A673 (cell line): ENCODE measurements around the gene ELMO3. TPM values are rescaled to one million over a fixed set of nuclear protein-coding genes. Genes with fewer than 3 reads are reported as not detected.

Experiments
- BruUV-seq: library from RNA; stranded (reverse); fragments of 400-500 nt; replicated peaks from 2 replicates; lab custom pipeline; 2021; lab: Mats Ljungman, UMichigan
- CTCF ChIA-PET: fragments of 300-600 bp; sonication (Branson Sonifier 250); formaldehyde crosslinking; loops from one replicate; lab custom pipeline; 2022; ENCODE audit warnings: antibody characterized with exemption; lab: Charles Lee
- POLR2A ChIA-PET: fragments of 300-600 bp; sonication (Branson Sonifier 250); formaldehyde crosslinking; loops from one replicate; lab custom pipeline; 2022; ENCODE audit warnings: antibody characterized with exemption; ENCODE audit not compliant: low non-redundant PET; lab: Charles Lee
- DNase-seq: peaks from one replicate; pipeline ENCODE4 v3.0.0-alpha.2; 2015; ENCODE audit warnings: low spot score
- H3K27ac ChIP-seq: fragments of 200-600 bp; sonication (generic); 2 replicates; pipeline ENCODE4 v1.5.1; 2016; ENCODE audit warnings: mixed run types, low read depth, mild to moderate bottlenecking, mixed read lengths, antibody characterized with exemption, low read length; ENCODE audit not compliant: poor library complexity, severe bottlenecking
- H3K27me3 ChIP-seq: fragments of 200-600 bp; sonication (generic); replicated peaks from 2 replicates; pipeline ENCODE4 v1.6.1; 2017; ENCODE audit warnings: mixed run types, low read depth, mild to moderate bottlenecking, mixed read lengths, antibody characterized with exemption, low read length; ENCODE audit not compliant: insufficient read depth, poor library complexity
- H3K36me3 ChIP-seq: fragments of 200-600 bp; sonication (generic); 2 replicates; pipeline ENCODE4 v1.6.1; 2016; ENCODE audit warnings: mixed run types, mild to moderate bottlenecking, mixed read lengths, antibody characterized with exemption, low read length; ENCODE audit not compliant: insufficient read depth, poor library complexity, severe bottlenecking
- H3K4me1 ChIP-seq: fragments of 200-600 bp; sonication (generic); 2 replicates; pipeline ENCODE4 v1.6.1; 2017; ENCODE audit warnings: mixed run types, mild to moderate bottlenecking, mixed read lengths, antibody characterized with exemption, low read length; ENCODE audit not compliant: insufficient read depth, poor library complexity, severe bottlenecking
- H3K4me3 ChIP-seq: fragments of 200-600 bp; sonication (generic); 2 replicates; pipeline ENCODE4 v1.5.1; 2016; ENCODE audit warnings: low read depth, mixed run types, mild to moderate bottlenecking, mixed read lengths, low read length; ENCODE audit not compliant: poor library complexity, severe bottlenecking
- H3K9me3 ChIP-seq: fragments of 200-600 bp; sonication (generic); 2 replicates; pipeline ENCODE4 v1.6.1; 2016; ENCODE audit warnings: mixed run types, low read depth, mild to moderate bottlenecking, mixed read lengths, antibody characterized with exemption, low read length; ENCODE audit not compliant: poor library complexity, severe bottlenecking
- EZH2 ChIP-seq: fragments of 200-600 bp; sonication (generic); IDR thresholded peaks from 2 replicates; pipeline ENCODE4 v1.6.1; 2017; ENCODE audit warnings: borderline replicate concordance, low read depth, mild to moderate bottlenecking, mixed read lengths, antibody characterized with exemption, low read length; ENCODE audit not compliant: poor library complexity, severe bottlenecking
- intact Hi-C: fragments of 100-400 bp; cut with micrococcal nuclease; formaldehyde crosslinking; loops from one replicate; pipeline ENCODE4 v1.10.0; 2022; ENCODE audit not compliant: unreplicated experiment
- total RNA-seq: library from RNA; stranded (reverse); gene quantifications from 2 replicates; pipeline ENCODE4 v1.2.3, GENCODE V29; 2021
- TF ChIP-seq, protein P1 (sequence below): fragments of 300-800, 200-600 bp; sonication (generic); conservative IDR thresholded peaks from 2 replicates; pipeline ENCODE4 v1.5.1; 2017; ENCODE audit warnings: low read depth, mild to moderate bottlenecking, antibody characterized with exemption, low read length, moderate library complexity, mixed read lengths

The ELMO3 gene
- total RNA-seq, 1 experiment from 2014 or later = 4.7 TPM

DNA sequence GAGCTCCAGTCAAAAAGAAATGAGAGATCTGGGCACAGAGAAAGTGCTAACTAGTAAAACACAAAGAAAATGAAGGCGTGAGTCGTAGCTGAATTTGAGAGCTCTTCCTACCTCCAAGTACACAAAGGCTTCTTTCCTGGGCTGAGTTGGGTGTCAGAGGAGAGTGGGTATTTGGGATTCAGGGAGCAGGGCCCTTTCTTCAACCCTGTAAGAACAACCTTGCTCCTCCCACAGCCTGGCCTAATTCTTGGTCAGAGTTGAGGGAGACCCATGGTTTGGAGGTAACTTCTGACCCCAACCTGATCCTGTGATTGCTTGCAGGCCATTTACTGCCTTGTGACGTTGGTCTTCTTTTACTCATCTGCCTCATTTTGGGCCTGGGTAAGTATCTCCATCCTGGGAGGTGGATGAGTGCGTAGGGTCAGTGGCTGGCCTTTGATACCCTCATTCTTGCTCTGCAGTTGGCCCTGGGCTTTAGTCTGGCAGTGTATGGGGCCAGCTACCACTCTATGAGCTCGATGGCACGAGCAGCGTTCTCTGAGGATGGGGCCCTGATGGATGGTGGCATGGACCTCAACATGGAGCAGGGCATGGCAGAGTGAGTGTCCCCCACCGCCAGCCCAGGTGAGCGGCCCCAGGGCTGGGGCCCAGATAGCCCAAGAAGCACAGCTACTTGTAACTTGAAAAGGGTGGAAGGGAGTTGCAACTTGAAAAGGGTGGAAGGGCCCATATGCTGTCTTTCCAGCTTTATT lies 29.3 kb downstream of the ELMO3 start:
- Histone ChIP-seq H3K27me3 (no peaks in the 10 kb centered on the region), H3K27ac (no peak overlapping the region), H3K9me3 (no peaks in the 10 kb centered on the region), H3K36me3 (peaks cover 47% of the 10 kb centered on the region), H3K4me1 (peaks cover 17% of the 10 kb centered on the region), H3K4me3 (peak overlapping the region; percentile 89)
- ChIA-PET CTCF (no interaction called here), POLR2A (no interaction called here)
- intact Hi-C loops = no loop called here
- no TSS peak for BruUV-seq
- DNase-seq = no peak
- TF ChIP-seq EZH2 = no peak
- TF ChIP-seq, protein P1, sequence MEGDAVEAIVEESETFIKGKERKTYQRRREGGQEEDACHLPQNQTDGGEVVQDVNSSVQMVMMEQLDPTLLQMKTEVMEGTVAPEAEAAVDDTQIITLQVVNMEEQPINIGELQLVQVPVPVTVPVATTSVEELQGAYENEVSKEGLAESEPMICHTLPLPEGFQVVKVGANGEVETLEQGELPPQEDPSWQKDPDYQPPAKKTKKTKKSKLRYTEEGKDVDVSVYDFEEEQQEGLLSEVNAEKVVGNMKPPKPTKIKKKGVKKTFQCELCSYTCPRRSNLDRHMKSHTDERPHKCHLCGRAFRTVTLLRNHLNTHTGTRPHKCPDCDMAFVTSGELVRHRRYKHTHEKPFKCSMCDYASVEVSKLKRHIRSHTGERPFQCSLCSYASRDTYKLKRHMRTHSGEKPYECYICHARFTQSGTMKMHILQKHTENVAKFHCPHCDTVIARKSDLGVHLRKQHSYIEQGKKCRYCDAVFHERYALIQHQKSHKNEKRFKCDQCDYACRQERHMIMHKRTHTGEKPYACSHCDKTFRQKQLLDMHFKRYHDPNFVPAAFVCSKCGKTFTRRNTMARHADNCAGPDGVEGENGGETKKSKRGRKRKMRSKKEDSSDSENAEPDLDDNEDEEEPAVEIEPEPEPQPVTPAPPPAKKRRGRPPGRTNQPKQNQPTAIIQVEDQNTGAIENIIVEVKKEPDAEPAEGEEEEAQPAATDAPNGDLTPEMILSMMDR = no peak

DNA sequence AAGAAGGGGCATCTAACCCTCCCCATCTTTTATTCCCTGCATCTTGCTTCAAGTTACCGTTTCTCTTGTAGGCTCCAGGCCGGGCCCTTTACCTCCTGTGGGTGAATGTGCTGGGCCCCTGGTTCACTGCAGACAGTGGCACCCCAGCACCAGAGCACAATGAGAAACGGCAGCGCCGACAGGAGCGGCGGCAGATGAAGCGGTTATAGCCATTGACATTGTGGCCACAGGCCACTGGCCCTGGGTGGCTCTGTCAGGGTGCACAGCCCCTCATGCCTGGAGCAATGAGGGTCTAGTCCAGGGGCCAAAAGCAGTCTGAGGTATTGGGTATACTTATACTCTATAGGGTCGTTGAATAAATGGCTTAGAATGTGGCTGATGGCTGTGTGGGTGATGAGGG lies 30.0 kb downstream of the ELMO3 start:
- Histone ChIP-seq H3K36me3 (peaks cover 51% of the 10 kb centered on the region), H3K27ac (no peak overlapping the region), H3K9me3 (no peaks in the 10 kb centered on the region), H3K27me3 (no peaks in the 10 kb centered on the region), H3K4me3 (no peak overlapping the region), H3K4me1 (peaks cover 17% of the 10 kb centered on the region)
- no peak for DNase-seq
- no peak for TF ChIP-seq EZH2
- TF ChIP-seq, protein P1 = no peak
- ChIA-PET POLR2A (no interaction called here), CTCF (no interaction called here)
- no TSS peak for BruUV-seq
- intact Hi-C loops = no loop called here

DNA sequence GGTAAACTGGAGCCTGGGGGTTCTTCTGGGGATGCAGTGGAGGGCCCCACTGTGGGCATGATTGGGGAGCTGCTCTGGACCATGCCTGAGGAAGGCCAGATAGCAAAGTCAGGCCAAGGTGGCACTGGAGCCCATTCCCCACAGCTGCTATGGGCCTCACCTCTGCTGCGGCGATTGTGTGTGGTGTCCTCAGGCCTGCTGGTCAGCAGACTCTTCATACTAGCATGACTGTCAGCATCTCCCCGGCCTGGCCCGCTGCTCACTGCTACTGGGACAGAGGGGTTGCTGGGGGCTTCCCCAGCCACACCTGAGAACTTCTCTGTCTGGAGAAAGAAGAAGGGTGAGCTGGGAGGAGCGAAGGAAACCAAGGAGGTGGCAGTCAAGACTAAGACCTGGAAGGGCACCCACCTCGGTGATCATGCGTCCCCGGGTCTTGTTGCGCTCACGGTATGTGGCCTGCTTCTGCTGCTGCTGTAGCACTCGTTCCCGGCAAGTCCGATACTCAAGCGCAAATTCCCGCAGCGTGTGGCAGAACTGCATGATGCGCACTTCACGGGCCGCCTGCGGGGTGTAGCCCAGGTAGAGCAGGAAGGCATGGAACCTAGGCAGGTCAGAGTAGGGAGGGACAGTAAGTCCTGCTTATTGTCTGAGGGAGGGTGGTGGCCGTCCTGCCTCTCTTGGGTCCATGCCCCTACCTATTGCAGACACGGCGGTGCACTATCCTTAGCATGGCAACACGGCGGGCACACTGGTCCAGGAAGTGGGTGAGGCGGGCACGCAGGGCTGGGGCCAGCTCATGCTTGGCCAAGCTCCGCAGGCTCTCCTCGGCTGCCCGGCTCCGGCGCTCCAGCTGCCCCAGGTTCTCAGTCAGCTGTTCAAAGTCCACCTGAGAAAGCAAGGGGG lies 31.2 kb downstream of the ELMO3 start:
- Histone ChIP-seq H3K4me3 (no peak overlapping the region), H3K4me1 (peaks cover 17% of the 10 kb centered on the region), H3K9me3 (no peaks in the 10 kb centered on the region), H3K27ac (no peak overlapping the region), H3K36me3 (peaks cover 60% of the 10 kb centered on the region), H3K27me3 (no peaks in the 10 kb centered on the region)
- ChIA-PET POLR2A (no interaction called here), CTCF (no interaction called here)
- TF ChIP-seq EZH2 = no peak
- TF ChIP-seq, protein P1 = no peak
- intact Hi-C loops = no loop called here
- no TSS peak for BruUV-seq
- no peak for DNase-seq
